Left renal pelvis (tissue), 4 donors: Measurements from ENCODE around the gene WDR26. TPM values are rescaled to one million over a fixed set of nuclear protein-coding genes. Genes with fewer than 3 reads are reported as not detected.
"Not testable (repeated sequence)": the region's sequence is repeated elsewhere in the genome, so short reads cannot be mapped to it uniquely, and the experiment has no call there.

ENCODE experiments used
- DNase-seq, 4 donors: peaks; one replicate each; pipeline ENCODE4 v3.0.0-alpha.2; 2013; ENCODE audit warnings: low read depth in 4 of 4, low spot score in 3 of 4
- polyA plus RNA-seq, 4 donors: library from polyadenylated mRNA; unstranded; fragments of 120-200 nt; gene quantifications; one replicate each; pipeline ENCODE4 v1.2.1, GENCODE V29; 2013; ENCODE audit not compliant: insufficient read length in 4 of 4

WDR26 gene
- polyA plus RNA-seq, 4 donors = 86.2 to 105 (median 95.8) TPM

- DNase-seq = no peak
Observed at GRCh38 chr1:224353975-224354925, 80.3 kb downstream of the WDR26 start.

- not testable (repeated sequence) for DNase-seq
Observed at GRCh38 chr1:224352436-224353085, 82.0 kb downstream of the WDR26 start.

- not testable (repeated sequence) for DNase-seq
Observed at GRCh38 chr1:224349716-224350115, 84.9 kb downstream of the WDR26 start.

GRCh38 chr1:224348137-224348536 lies 86.5 kb downstream of the WDR26 start:
- DNase-seq = no peak

- DNase-seq = no peak
Observed at GRCh38 chr1:224343679-224344078, 90.9 kb downstream of the WDR26 start.

GRCh38 chr1:224340453-224341384 lies 93.9 kb downstream of the WDR26 start:
- not testable (repeated sequence) for DNase-seq

GRCh38 chr1:224339442-224340033 lies 95.1 kb downstream of the WDR26 start:
- DNase-seq = no peak

- DNase-seq = no peak
Observed at GRCh38 chr1:224338150-224338838, 96.3 kb downstream of the WDR26 start.

Other genes starting within 250 kb of the WDR26 start
- gene NVL, start 104.6 kb downstream of the WDR26 start, polyA plus RNA-seq = 10 to 100 TPM; 28.7 to 44.3 (median 42.4) TPM
- gene CNIH4, start 77.9 kb downstream of the WDR26 start, polyA plus RNA-seq = 10 to 100 TPM; 45.6 to 56.7 (median 51.4) TPM
- gene CNIH3, start 181.5 kb upstream of the WDR26 start, polyA plus RNA-seq = 10 to 100 TPM in 3 of 4 donors, 1 to 10 TPM in 1; 9.6 to 11.2 (median 10.2) TPM